Activated CD8-positive, alpha-beta T cell treated with anti-CD3 and anti-CD28 coated beads, Interleukin-2, amount 10 ng/mL, durations not matched to agents 7 days and 5 days (primary cell): ENCODE data around the gene PAK5. TPM values are rescaled to one million over a fixed set of nuclear protein-coding genes. Genes with fewer than 3 reads are reported as not detected.

Experiments used
- ATAC-seq: fragments of 150-1000 bp; cut with Tn5 transposase; one replicate; pipeline ENCODE4 v1.10.0; 2021; ENCODE audit warnings: moderate library complexity
- CTCF ChIA-PET: fragments of 350-600 bp; sonication (Branson Sonifier 250); formaldehyde crosslinking; loops from one replicate; lab custom pipeline; 2021; ENCODE audit warnings: antibody characterized with exemption; lab: Charles Lee
- POLR2A ChIA-PET: fragments of 350-600 bp; sonication (Branson Sonifier 250); formaldehyde crosslinking; loops from one replicate; lab custom pipeline; 2021; ENCODE audit warnings: antibody characterized with exemption; lab: Charles Lee
- DNase-seq: peaks from one replicate; pipeline ENCODE4 v3.0.0-alpha.2; 2020
- H3K27ac Mint-ChIP-seq: one replicate; pipeline ENCODE4 v1.8.0; 2021; ENCODE audit warnings: mild to moderate bottlenecking, mixed read lengths
- H3K27me3 Mint-ChIP-seq: one replicate; pipeline ENCODE4 v1.8.0; 2021; ENCODE audit warnings: low read depth, mixed read lengths
- H3K36me3 Mint-ChIP-seq: one replicate; pipeline ENCODE4 v1.8.0; 2021; ENCODE audit warnings: low read depth, mixed read lengths
- H3K4me1 Mint-ChIP-seq: one replicate; pipeline ENCODE4 v1.8.0; 2021; ENCODE audit warnings: low read depth, mixed read lengths
- H3K4me3 Mint-ChIP-seq: one replicate; pipeline ENCODE4 v1.8.0; 2021; ENCODE audit warnings: mild to moderate bottlenecking, mixed read lengths
- H3K9me3 Mint-ChIP-seq: one replicate; pipeline ENCODE4 v1.8.0; 2022; ENCODE audit warnings: mixed read lengths; ENCODE audit not compliant: insufficient read depth
- total RNA-seq, 2 experiments: library from RNA; stranded (reverse); gene quantifications; one replicate each; pipeline ENCODE4 v1.2.3, GENCODE V29; 2021

Gene PAK5
- total RNA-seq, 2 experiments from 2014 or later: not detected

DNA sequence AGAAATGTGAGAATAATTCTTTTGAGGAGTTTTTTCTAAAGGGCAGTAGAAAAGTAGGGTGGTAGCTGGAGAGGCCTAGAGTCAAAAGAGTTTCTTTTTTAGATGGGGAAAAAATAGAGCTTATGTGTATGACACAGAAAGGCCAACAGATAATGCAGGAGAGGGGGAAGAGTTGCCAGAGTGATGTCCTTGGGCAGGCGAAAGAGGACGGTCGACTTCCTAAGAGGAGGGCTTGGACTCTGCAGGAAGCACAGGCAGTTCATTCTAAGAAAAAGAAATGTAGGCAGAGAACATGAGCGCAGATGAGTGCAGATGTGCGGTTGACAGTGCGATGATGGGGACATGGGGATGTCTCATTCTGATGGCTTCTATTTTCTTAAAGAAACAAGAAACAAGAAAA, 68.9 kb downstream of the PAK5 start:
- no peak overlapping the region for H3K4me3 Mint-ChIP-seq

DNA sequence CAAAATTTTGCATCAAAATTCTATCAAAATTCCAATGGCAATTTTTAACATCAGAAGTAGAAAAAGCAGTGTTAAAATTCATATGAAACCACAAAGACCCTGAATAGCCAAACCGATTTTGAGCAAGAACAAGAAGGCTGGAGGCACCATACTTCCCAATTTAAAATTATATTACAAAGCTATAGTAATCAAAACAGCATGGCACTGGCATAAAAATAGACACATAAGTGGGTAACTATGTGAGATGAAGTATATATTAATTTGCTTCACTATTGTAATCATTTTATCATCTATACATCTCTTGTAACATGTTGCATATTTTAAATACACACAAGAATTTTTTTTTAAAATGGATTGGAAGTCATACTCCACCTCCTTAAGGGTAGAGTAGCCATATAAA, 77.4 kb downstream of the PAK5 start:
- Mint-ChIP-seq H3K4me3 (no peak overlapping the region), H3K36me3 (no peaks in the 10 kb centered on the region), H3K9me3 (peaks cover 6% of the 10 kb centered on the region), H3K4me1 (no peaks in the 10 kb centered on the region), H3K27me3 (no peaks in the 10 kb centered on the region), H3K27ac (no peak overlapping the region)
- DNase-seq (no peak), ATAC-seq (no peak)
- CTCF ChIA-PET: no interaction called here
- POLR2A ChIA-PET: no interaction called here

More for the DNA sequence above, 68.9 kb downstream of the PAK5 start:
- CTCF ChIA-PET: interaction anchor here (0.9 kb wide), 1 partner anchor 153 kb away, joined by 3 read pairs; no protein-coding TSS in a partner anchor
- POLR2A ChIA-PET: no interaction called here
- Mint-ChIP-seq H3K27me3 (no peaks in the 10 kb centered on the region), H3K27ac (no peak overlapping the region), H3K4me1 (no peaks in the 10 kb centered on the region), H3K36me3 (no peaks in the 10 kb centered on the region), H3K9me3 (peaks cover 5% of the 10 kb centered on the region)
- DNase-seq (no peak), ATAC-seq (no peak)

DNA sequence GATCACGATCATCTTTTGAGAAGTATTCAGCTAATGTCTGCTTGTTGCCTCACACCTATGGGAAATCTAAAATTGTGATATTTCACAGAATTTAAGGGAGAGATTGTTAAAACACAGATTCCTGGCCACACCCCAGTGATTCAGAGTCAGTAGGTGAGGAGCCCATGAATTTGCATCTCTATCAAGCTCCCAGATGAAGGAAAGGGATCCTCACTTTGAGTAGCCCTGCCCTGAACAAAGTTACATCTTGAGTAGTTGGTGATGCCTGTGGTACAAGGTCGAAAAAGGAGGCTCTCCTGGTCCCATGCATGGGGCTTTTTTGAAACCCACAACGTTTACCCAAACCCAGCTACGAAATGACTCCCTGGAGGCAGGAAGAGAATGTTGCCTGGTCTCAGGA, 79.5 kb downstream of the PAK5 start:
- H3K27ac Mint-ChIP-seq: no peak overlapping the region
- H3K27me3 Mint-ChIP-seq: no peaks in the 10 kb centered on the region
- no peaks in the 10 kb centered on the region for H3K36me3 Mint-ChIP-seq
- H3K9me3 Mint-ChIP-seq: peaks cover 6% of the 10 kb centered on the region
- CTCF ChIA-PET: no interaction called here
- DNase-seq (no peak), ATAC-seq (no peak)
- H3K4me3 Mint-ChIP-seq: no peak overlapping the region
- POLR2A ChIA-PET: no interaction called here
- H3K4me1 Mint-ChIP-seq: no peaks in the 10 kb centered on the region

DNA sequence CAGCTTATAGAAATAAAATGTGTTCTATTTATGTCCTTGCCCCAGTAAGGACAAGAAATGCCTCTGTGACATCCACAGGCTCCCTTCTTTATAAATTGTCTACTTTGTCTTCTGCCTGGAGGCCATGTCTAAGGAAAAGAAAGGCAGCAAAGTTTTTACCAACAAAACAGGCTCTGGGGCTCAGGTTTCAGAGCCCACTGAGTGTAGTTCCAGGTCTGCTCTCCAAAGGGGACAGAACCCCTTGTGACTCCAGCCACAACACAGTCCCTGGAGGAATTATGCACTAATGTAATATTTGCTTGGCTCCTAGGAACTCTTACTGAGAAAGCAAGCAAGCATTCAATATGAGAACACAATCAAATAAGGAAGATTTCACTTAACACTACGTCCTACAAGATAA, 80.1 kb downstream of the PAK5 start:
- peaks cover 6% of the 10 kb centered on the region for H3K9me3 Mint-ChIP-seq
- H3K4me3 Mint-ChIP-seq: no peak overlapping the region
- no peaks in the 10 kb centered on the region for H3K36me3 Mint-ChIP-seq
- POLR2A ChIA-PET: no interaction called here
- no peaks in the 10 kb centered on the region for H3K4me1 Mint-ChIP-seq
- CTCF ChIA-PET: no interaction called here
- ATAC-seq: no peak
- H3K27ac Mint-ChIP-seq: no peak overlapping the region
- no peak for DNase-seq
- no peaks in the 10 kb centered on the region for H3K27me3 Mint-ChIP-seq

DNA sequence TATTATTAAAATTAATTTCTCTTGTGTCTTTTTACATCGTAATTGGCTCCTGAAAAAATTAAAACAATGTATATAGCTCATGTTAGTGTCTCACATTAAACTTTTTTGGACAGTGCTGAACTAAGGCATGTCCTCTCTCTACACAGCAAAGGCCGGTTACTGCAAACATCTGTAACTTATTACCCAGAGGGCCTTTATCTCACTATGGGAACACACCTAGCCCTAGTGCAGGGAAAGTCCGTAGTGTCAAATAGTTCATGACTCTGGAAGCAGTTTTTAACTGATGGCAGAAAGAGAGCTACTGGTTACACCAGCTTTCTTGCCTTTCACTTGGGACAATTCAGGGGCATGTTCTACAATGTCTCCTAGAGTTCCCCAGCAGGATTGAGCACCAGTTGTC, 82.2 kb downstream of the PAK5 start:
- Mint-ChIP-seq H3K9me3 (no peaks in the 10 kb centered on the region), H3K27me3 (no peaks in the 10 kb centered on the region), H3K36me3 (no peaks in the 10 kb centered on the region), H3K27ac (no peak overlapping the region), H3K4me1 (no peaks in the 10 kb centered on the region), H3K4me3 (no peak overlapping the region)
- ATAC-seq: no peak
- POLR2A ChIA-PET: no interaction called here
- CTCF ChIA-PET: no interaction called here
- DNase-seq: no peak

DNA sequence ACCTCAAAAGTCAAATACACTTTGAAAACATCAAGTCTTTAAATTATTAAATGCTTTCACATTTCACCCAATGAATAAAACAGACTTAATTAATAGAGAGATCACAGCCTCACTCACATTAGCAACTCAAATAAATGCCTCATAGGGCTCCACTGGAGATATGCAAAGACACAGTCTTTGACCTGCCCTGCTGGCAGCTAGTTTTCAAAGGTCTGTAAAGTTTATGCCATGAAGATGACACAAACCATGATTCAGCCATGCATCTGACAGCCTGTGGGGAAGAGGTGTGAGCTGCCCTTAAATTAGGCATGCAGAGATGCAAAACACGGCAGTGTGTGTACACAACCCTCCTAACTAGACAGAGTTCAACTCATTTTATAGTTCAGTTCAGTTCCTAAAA, 83.6 kb downstream of the PAK5 start:
- Mint-ChIP-seq H3K4me3 (no peak overlapping the region), H3K27me3 (no peaks in the 10 kb centered on the region), H3K4me1 (no peaks in the 10 kb centered on the region), H3K27ac (no peak overlapping the region), H3K9me3 (no peaks in the 10 kb centered on the region), H3K36me3 (no peaks in the 10 kb centered on the region)
- ChIA-PET POLR2A (no interaction called here), CTCF (no interaction called here)
- DNase-seq (no peak), ATAC-seq (no peak)

DNA sequence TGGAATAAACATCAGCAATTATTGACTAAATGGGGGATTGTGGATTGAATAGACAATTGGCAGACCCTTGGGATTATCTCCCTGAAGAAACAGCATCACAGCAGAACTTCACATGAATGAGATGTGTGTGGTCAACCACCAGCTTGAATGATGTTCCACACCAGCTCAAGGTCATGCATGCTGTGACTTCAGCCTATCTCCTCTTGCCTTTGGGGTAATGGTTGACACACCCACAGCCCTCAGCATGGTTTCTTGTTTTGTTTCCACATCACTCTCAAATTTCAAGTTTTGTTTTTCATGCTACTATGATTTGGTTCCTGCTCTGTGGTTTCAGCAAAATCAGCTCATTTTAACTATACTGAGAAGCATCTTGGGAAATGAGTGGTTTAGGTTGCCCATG, 94.3 kb downstream of the PAK5 start:
- no peak overlapping the region for H3K27ac Mint-ChIP-seq
- no peak for DNase-seq
- no peaks in the 10 kb centered on the region for H3K27me3 Mint-ChIP-seq
- no peak for ATAC-seq
- H3K9me3 Mint-ChIP-seq: peaks cover 6% of the 10 kb centered on the region
- POLR2A ChIA-PET: no interaction called here
- no peaks in the 10 kb centered on the region for H3K36me3 Mint-ChIP-seq
- CTCF ChIA-PET: no interaction called here
- H3K4me1 Mint-ChIP-seq: no peaks in the 10 kb centered on the region
- no peak overlapping the region for H3K4me3 Mint-ChIP-seq

DNA sequence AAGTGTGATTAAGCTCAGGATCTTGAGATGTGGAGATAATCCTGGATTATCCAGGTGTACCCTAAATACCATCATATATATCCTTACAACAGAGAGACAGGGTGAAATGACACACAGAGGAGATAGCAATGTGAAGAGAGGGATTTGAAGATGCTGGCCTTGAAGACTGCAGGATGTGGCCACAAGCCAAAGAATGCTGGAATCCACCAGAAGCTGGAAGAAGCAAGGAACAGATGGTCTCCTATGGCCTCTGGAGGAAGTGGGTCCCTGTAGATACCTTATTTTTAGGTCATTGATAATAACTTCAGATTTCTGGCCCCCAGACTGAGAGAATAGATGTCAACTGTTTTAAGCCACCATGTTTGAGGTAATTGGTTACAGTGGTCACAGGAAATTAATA, 95.0 kb downstream of the PAK5 start:
- Mint-ChIP-seq H3K27ac (no peak overlapping the region), H3K27me3 (no peaks in the 10 kb centered on the region), H3K4me1 (no peaks in the 10 kb centered on the region), H3K36me3 (no peaks in the 10 kb centered on the region), H3K4me3 (no peak overlapping the region), H3K9me3 (peaks cover 6% of the 10 kb centered on the region)
- ChIA-PET CTCF (no interaction called here), POLR2A (no interaction called here)
- DNase-seq: no peak
- ATAC-seq: no peak

DNA sequence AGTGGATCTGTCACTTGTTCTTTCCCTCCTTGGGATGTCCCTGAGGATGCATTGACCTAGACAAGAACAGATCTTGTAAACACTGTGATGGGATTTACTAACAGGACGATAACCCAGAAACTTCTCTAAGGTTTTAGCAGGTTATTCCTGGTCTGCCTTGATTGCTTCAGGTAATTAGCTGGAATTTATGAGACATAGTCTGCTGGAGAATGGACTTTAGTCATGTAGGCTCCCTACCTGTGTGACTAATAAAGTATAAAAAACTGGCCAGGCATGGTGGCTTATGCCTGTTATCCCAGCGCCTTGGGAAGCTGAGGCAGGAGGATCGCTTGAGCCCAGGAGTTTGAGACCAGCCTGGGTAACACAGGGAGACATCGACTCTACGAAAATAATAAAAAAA, 96.1 kb downstream of the PAK5 start:
- ChIA-PET POLR2A (no interaction called here), CTCF (no interaction called here)
- H3K27ac Mint-ChIP-seq: no peak overlapping the region
- H3K4me1 Mint-ChIP-seq: no peaks in the 10 kb centered on the region
- ATAC-seq: no peak
- no peak overlapping the region for H3K4me3 Mint-ChIP-seq
- no peaks in the 10 kb centered on the region for H3K27me3 Mint-ChIP-seq
- peaks cover 6% of the 10 kb centered on the region for H3K9me3 Mint-ChIP-seq
- DNase-seq: no peak
- no peaks in the 10 kb centered on the region for H3K36me3 Mint-ChIP-seq

DNA sequence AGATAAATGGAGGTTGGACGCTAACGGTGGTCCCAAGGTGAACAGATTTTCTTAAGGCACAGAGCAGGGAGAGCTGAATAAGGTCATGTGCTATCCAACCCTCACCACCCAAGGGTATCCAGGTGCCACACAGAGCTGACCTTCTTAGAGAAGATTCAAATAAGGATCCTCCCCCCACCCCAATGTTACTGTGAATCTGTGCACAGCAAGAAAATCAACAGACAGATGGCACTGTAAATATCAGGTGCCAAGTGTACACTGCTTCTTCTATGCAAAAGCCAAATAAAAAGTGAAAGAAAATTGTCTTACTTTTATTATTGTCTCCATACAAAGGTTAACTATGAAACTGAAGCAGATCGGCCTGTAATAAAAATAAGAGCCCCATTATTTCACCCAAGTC, 96.9 kb downstream of the PAK5 start:
- no peak for DNase-seq
- ChIA-PET CTCF (no interaction called here), POLR2A (no interaction called here)
- H3K4me3 Mint-ChIP-seq: no peak overlapping the region
- ATAC-seq: no peak
- H3K9me3 Mint-ChIP-seq: peaks cover 5% of the 10 kb centered on the region
- H3K4me1 Mint-ChIP-seq: no peaks in the 10 kb centered on the region
- H3K27me3 Mint-ChIP-seq: no peaks in the 10 kb centered on the region
- H3K27ac Mint-ChIP-seq: no peak overlapping the region
- no peaks in the 10 kb centered on the region for H3K36me3 Mint-ChIP-seq

DNA sequence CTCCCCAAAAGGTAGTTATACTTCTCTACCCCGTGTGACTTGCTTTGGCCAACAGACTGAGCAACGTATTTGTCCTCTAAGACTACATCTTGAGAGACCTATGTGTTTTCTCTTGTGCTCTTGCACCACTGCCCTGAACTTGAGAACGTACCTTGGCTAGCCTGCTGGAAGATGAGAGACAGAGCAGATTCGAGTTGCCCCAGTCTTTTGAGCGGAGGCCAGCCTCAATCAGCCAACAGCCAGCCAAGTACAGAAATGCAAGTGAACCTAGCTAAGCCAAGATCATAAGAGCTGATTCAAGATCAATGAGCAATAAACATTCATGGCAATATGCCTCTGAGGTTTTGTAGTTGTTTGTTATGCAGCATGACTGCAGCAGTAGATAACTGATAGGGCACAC, 98.4 kb downstream of the PAK5 start:
- Mint-ChIP-seq H3K27ac (no peak overlapping the region), H3K27me3 (no peaks in the 10 kb centered on the region), H3K9me3 (no peaks in the 10 kb centered on the region), H3K4me3 (no peak overlapping the region), H3K36me3 (no peaks in the 10 kb centered on the region), H3K4me1 (no peaks in the 10 kb centered on the region)
- CTCF ChIA-PET: no interaction called here
- ATAC-seq (no peak), DNase-seq (no peak)
- POLR2A ChIA-PET: no interaction called here

DNA sequence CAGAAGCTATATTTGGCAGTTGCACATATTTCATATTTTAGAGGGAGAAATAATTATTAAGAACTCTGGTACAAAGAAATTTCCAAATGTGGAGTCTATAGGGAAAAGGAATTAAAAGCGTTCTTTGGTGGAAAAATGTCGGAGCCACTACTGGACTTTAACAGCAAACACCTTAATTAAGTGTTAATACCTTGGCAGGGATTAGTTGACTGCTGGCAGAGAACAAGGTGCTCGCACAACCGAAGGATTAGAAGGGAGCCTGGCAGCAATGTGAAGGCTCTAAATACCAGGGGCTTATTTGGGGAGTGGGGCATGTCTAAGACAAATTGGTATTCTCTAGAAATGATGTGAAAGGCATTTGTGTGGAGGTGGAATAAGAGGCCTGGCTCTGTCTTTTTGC, 98.9 kb downstream of the PAK5 start:
- ATAC-seq (no peak), DNase-seq (no peak)
- Mint-ChIP-seq H3K4me3 (no peak overlapping the region), H3K4me1 (no peaks in the 10 kb centered on the region), H3K27ac (no peak overlapping the region), H3K9me3 (no peaks in the 10 kb centered on the region), H3K36me3 (no peaks in the 10 kb centered on the region), H3K27me3 (no peaks in the 10 kb centered on the region)
- ChIA-PET CTCF (no interaction called here), POLR2A (no interaction called here)

DNA sequence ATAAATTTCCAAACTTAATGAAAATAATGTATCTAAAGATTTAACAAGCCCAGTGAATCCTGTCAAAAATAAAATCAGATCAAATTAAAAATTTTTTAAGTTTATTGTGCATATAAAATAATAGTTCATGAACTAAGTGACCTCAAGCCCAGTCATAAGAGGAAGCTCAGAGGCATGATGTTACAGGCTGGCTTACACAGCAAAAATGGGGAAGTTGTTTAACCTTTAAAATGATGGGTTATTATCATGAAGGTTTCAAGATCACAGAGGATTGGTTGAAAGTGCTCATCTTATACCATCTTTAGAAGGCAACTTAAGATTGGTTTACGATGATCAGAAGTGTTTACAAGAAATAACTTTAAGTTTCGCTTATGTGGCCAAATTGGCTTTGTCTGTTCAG, 102.5 kb downstream of the PAK5 start:
- H3K27ac Mint-ChIP-seq: no peak overlapping the region
- H3K9me3 Mint-ChIP-seq: no peaks in the 10 kb centered on the region
- ChIA-PET POLR2A (no interaction called here), CTCF (no interaction called here)
- DNase-seq (no peak), ATAC-seq (no peak)
- H3K4me3 Mint-ChIP-seq: no peak overlapping the region
- H3K4me1 Mint-ChIP-seq: no peaks in the 10 kb centered on the region
- H3K36me3 Mint-ChIP-seq: no peaks in the 10 kb centered on the region
- H3K27me3 Mint-ChIP-seq: no peaks in the 10 kb centered on the region
